ENCODE results near the gene CIROP.

DNA sequence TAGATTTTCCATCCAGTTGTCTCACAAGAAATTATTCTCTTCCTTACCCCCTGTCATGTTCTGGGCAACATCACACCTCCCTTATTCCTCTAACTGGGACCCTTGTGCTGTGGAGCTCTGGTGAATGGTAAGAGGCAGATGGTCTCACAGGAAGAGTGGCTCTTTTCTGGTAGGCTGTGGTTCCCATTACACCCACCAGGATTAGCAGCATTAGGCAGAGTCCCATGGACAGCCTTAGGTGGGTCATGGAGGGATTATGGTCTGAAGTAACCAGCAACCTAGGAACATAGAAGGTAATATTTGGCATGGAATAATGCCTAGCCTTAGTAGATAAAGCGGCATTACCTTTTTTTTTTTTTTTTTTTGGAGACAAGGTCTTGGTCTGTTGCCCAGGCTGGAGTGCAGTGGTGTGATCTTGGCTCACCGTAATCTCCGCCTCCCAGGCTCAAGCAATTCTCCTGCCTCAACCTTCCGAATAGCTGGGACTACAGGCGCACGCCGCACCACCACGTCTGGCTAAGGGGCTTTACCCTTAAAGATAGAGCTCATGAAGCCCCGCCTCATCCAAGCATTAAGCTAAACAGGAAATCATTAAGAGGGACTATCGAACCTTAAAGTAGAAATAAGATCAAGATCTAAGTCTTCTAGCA is 5.5 kb downstream of the CIROP start:
- TF ChIP-seq, protein P1, sequence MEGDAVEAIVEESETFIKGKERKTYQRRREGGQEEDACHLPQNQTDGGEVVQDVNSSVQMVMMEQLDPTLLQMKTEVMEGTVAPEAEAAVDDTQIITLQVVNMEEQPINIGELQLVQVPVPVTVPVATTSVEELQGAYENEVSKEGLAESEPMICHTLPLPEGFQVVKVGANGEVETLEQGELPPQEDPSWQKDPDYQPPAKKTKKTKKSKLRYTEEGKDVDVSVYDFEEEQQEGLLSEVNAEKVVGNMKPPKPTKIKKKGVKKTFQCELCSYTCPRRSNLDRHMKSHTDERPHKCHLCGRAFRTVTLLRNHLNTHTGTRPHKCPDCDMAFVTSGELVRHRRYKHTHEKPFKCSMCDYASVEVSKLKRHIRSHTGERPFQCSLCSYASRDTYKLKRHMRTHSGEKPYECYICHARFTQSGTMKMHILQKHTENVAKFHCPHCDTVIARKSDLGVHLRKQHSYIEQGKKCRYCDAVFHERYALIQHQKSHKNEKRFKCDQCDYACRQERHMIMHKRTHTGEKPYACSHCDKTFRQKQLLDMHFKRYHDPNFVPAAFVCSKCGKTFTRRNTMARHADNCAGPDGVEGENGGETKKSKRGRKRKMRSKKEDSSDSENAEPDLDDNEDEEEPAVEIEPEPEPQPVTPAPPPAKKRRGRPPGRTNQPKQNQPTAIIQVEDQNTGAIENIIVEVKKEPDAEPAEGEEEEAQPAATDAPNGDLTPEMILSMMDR (IDR thresholded peaks at IDR 0.05; ENCODE audit: low read depth, low read length, poor library complexity, severe bottlenecking) = no peak
- TF ChIP-seq EZH2phosphoT487 (IDR thresholded peaks at IDR 0.05; ENCODE audit: borderline replicate concordance, low read length) = no peak
